ENCODE data around the gene CISD3.

The CISD3 gene

GRCh38 chr17:38762231-38762630, 32.1 kb downstream of the CISD3 start:
- no peak overlapping the region for H3K4me3 ChIP-seq (replicated peaks; ENCODE audit: low read depth, low read length)
- no peak for DNase-seq (ENCODE audit: extremely low read depth, insufficient read length)
- TF ChIP-seq, protein P1, sequence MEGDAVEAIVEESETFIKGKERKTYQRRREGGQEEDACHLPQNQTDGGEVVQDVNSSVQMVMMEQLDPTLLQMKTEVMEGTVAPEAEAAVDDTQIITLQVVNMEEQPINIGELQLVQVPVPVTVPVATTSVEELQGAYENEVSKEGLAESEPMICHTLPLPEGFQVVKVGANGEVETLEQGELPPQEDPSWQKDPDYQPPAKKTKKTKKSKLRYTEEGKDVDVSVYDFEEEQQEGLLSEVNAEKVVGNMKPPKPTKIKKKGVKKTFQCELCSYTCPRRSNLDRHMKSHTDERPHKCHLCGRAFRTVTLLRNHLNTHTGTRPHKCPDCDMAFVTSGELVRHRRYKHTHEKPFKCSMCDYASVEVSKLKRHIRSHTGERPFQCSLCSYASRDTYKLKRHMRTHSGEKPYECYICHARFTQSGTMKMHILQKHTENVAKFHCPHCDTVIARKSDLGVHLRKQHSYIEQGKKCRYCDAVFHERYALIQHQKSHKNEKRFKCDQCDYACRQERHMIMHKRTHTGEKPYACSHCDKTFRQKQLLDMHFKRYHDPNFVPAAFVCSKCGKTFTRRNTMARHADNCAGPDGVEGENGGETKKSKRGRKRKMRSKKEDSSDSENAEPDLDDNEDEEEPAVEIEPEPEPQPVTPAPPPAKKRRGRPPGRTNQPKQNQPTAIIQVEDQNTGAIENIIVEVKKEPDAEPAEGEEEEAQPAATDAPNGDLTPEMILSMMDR (IDR thresholded peaks at IDR 0.05; ENCODE audit: insufficient read depth, low read length, poor library complexity, severe bottlenecking) = no peak
- peaks cover 32% of the 10 kb centered on the region for H3K36me3 ChIP-seq (ENCODE audit: control insufficient read depth, insufficient read depth, low read length)
- no peaks in the 10 kb centered on the region for H3K27me3 ChIP-seq (replicated peaks; ENCODE audit: control insufficient read depth, insufficient read depth, low read length)

- H3K36me3 ChIP-seq (ENCODE audit: control insufficient read depth, insufficient read depth, low read length) = peaks cover 36% of the 10 kb centered on the region
- TF ChIP-seq, protein P1 (IDR thresholded peaks at IDR 0.05; ENCODE audit: insufficient read depth, low read length, poor library complexity, severe bottlenecking) = no peak
Observed at GRCh38 chr17:38766341-38766740, 36.2 kb downstream of the CISD3 start.

DNA sequence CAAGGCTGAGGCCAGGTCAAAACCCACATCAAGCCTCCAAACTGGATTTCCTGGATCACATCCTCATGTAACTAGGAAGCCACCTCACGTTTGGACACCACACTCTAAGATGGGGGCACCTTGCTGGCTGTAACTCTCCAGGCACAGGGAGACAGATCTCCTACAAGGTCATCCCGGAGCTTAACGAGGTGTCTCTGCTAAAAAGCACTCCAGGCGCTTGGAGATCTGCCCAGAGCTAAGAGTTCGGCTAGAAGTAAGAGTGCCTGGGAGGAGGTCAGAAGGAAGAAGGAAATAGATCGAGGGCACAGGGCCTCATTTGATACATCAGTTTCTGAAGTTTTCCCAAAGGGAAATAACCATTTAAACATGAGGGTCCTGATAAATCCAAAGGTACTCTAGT, 38.3 kb downstream of the CISD3 start:
- peaks cover 26% of the 10 kb centered on the region for H3K36me3 ChIP-seq (ENCODE audit: control insufficient read depth, insufficient read depth, low read length)
- TF ChIP-seq, protein P1 (IDR thresholded peaks at IDR 0.05; ENCODE audit: insufficient read depth, low read length, poor library complexity, severe bottlenecking) = no peak
- no peaks in the 10 kb centered on the region for H3K27me3 ChIP-seq (replicated peaks; ENCODE audit: control insufficient read depth, insufficient read depth, low read length)
- no peak overlapping the region for H3K4me3 ChIP-seq (replicated peaks; ENCODE audit: low read depth, low read length)
- no peak for DNase-seq (ENCODE audit: extremely low read depth, insufficient read length)

More at GRCh38 chr17:38766341-38766740, 36.2 kb downstream of the CISD3 start:
- DNase-seq (ENCODE audit: extremely low read depth, insufficient read length) = no peak
- no peak overlapping the region for H3K4me3 ChIP-seq (replicated peaks; ENCODE audit: low read depth, low read length)
- H3K27me3 ChIP-seq (replicated peaks; ENCODE audit: control insufficient read depth, insufficient read depth, low read length) = no peaks in the 10 kb centered on the region

DNA sequence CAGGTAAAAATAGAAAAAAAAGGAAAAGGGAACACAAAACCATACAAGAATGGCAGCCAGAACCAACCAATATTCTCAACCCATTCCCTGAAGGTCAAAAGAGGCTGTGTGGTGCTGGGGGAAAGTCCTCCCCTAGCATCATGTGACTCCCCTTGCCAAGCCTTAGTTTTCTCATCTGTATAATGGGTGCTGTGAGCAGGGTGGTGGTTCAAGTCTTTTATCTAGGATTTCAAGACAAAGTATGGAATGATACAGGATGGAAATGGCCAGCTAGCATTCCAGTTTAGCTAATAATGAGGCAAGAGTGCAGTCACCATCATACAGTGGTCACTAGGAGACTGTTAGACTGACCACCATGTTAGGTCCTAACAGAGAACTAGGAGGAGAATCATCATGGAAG, 43.1 kb downstream of the CISD3 start:
- Histone ChIP-seq H3K36me3 (ENCODE audit: control insufficient read depth, insufficient read depth, low read length) (peaks cover 22% of the 10 kb centered on the region), H3K4me3 (replicated peaks; ENCODE audit: low read depth, low read length) (no peak overlapping the region), H3K27me3 (replicated peaks; ENCODE audit: control insufficient read depth, insufficient read depth, low read length) (no peaks in the 10 kb centered on the region)
- no peak for DNase-seq (ENCODE audit: extremely low read depth, insufficient read length)
- TF ChIP-seq, protein P1 (IDR thresholded peaks at IDR 0.05; ENCODE audit: insufficient read depth, low read length, poor library complexity, severe bottlenecking) = no peak

DNA sequence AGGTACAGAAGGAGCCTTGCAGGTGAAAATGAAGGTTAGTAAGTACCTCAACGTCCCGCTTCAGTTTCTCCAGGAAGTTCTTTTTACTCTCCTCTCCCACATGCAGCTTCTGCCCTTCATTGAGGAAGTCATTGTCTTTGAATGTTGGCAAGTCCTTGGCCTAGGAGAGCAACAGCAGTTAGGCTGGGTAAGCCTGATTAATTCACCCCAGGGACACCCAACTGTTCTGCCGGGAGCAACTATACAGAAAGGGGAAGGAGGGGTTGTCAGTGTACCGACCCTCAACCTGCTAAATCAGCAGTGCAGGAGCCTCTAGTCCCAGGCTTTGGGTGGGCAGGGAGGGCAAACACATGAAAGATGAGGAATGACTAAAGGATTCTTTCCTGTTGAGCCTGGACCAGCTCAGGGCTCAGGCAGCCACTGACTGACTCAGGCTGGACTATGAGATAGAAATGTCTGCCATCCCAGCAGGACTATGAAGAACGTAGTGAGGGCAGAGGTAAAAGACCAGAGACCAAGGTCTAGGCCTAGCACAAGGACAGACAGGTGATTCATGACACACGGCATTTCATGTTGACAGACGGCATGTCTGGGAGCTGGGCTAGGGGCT, 47.6 kb downstream of the CISD3 start:
- TF ChIP-seq, protein P1 (IDR thresholded peaks at IDR 0.05; ENCODE audit: insufficient read depth, low read length, poor library complexity, severe bottlenecking) = no peak
- no peak for DNase-seq (ENCODE audit: extremely low read depth, insufficient read length)
- peaks cover 41% of the 10 kb centered on the region for H3K36me3 ChIP-seq (ENCODE audit: control insufficient read depth, insufficient read depth, low read length)

More for the DNA sequence above, 47.6 kb downstream of the CISD3 start:
- Histone ChIP-seq H3K27me3 (replicated peaks; ENCODE audit: control insufficient read depth, insufficient read depth, low read length) (no peaks in the 10 kb centered on the region), H3K4me3 (replicated peaks; ENCODE audit: low read depth, low read length) (no peak overlapping the region)
